Breast epithelium (tissue), 4 donors: ENCODE measurements around the gene FGF2. TPM values are rescaled to one million over a fixed set of nuclear protein-coding genes. Genes with fewer than 3 reads are reported as not detected.
"Not testable (repeated sequence)": the region's sequence is repeated elsewhere in the genome, so short reads cannot be mapped to it uniquely, and the experiment has no call there.

ENCODE experiments used
- DNase-seq, 2 donors: peaks; one replicate each; pipeline ENCODE4 v3.0.0-alpha.2; 2019; ENCODE audit warnings: low spot score in 2 of 2
- H3K27ac ChIP-seq, 2 donors: fragments of 200-600 bp; sonication (generic) in 1 of 2; one replicate each; pipeline ENCODE4 v1.5.1; 2016 to 2019; ENCODE audit warnings: mild to moderate bottlenecking in 1 of 2
- H3K27me3 ChIP-seq, 2 donors: fragments of 200-600 bp; sonication (generic) in 1 of 2; one replicate each; pipeline versions ENCODE4 v1.5.1 to v1.6.0; 2017 to 2019; ENCODE audit warnings: control low read depth in 1 of 2, mild to moderate bottlenecking in 1 of 2
- H3K36me3 ChIP-seq: fragments of 200-600 bp; one replicate; pipeline ENCODE4 v1.5.1; 2019
- H3K4me1 ChIP-seq, 2 donors: fragments of 200-600 bp; sonication (generic); one replicate each; pipeline ENCODE4 v1.5.1; 2016 to 2019; ENCODE audit warnings: control low read depth in 1 of 2
- H3K4me3 ChIP-seq, 3 donors: fragments of 200-600 bp; sonication (generic); 1 replicate in 2 of 3; 2 replicates in 1 of 3; pipeline ENCODE4 v1.5.1; 2016 to 2019; ENCODE audit warnings: mild to moderate bottlenecking in 3 of 3, moderate library complexity in 2 of 3
- H3K9me3 ChIP-seq, 2 donors: fragments of 200-600 bp; sonication (generic) in 1 of 2; one replicate each; pipeline ENCODE4 v1.5.1; 2016 to 2019; ENCODE audit warnings: control low read depth in 1 of 2
- POLR2A ChIP-seq: fragments of 450-650 bp; IDR thresholded peaks from one replicate; pipeline ENCODE4 v1.6.1; 2016; ENCODE audit warnings: antibody characterized with exemption, mild to moderate bottlenecking, moderate library complexity
- POLR2AphosphoS5 ChIP-seq, 3 donors: sonication (generic); formaldehyde crosslinking; IDR thresholded peaks; one replicate each; pipeline ENCODE4 v1.6.1; 2017; ENCODE audit warnings: antibody characterized with exemption in 3 of 3
- intact Hi-C: fragments of 100-400 bp; cut with DNase I; formaldehyde crosslinking; loops from one replicate; pipeline ENCODE4 v1.15.1; 2023; ENCODE audit warnings: low total_unique reads
- total RNA-seq, 3 donors: library from RNA; depleted of rRNA; stranded (reverse); fragments of >200 nt; gene quantifications; one replicate each; pipeline ENCODE4 v1.1.0, GENCODE V29; 2016
- TF ChIP-seq, protein P1 (sequence below), 3 donors: fragments of 450-650 bp; IDR thresholded peaks; one replicate each; pipeline ENCODE4 v1.5.1; 2016 to 2017; ENCODE audit warnings: antibody characterized with exemption in 3 of 3, mild to moderate bottlenecking in 3 of 3, moderate library complexity in 3 of 3

Gene FGF2
- total RNA-seq, 3 donors from 2014 or later: 21.6 to 53.6 (median 33.0) TPM

DNA sequence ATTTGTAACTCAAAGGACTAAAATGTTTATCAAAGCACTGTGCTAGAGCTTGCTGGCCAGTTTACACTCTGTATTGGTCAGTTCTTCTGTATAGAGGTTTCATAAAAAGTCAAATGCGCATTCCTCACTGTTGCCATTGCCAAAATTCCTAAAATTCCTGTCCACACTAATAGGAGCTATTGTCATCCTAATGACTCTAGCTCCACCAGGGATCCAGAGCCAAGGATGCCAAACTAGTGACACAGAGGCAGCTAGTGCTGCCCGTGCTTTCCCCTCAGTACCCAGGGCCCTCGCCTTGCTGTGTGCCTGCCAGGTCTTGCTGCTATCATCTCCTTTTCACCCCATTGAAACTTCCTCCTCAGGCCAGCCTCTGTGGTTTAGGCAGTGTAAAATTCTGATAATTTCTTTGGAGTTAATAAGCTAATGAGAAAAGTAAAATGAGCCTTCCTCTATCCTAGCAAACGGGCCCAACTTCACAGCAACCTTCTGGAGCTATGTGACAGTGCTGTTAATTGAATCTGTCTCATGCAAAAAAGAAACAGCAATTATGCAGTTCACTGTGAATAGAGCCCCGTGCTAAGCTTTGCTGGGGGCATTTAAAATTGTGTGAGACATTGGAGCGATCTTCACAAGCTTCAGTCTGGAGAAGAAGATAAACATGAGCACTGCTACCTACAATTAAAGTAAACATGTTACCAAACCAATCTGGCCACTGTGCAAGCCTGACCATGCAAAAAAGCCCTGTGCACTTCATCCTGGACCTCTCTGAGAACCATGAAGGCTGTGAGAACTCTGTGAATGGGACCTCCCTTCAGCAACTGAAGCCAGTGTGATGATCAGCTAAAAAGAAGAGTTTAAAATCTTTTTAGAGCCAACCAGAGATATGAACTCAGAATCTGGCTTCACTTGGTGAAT lies 43.1 kb upstream of the FGF2 start:
- H3K4me1 ChIP-seq: no peaks in the 10 kb centered on the region
- no peaks in the 10 kb centered on the region for H3K27me3 ChIP-seq
- H3K36me3 ChIP-seq: no peaks in the 10 kb centered on the region
- H3K9me3 ChIP-seq: no peaks in the 10 kb centered on the region
- DNase-seq: peak in 1 of 2 donors; percentile 89
- H3K27ac ChIP-seq: peak overlapping the region; percentile 61 to 67
- TF ChIP-seq POLR2AphosphoS5 (IDR thresholded peaks at IDR 0.05) (peak in 2 of 3 donors; percentile 32 to 68), POLR2A (no peak)
- TF ChIP-seq, protein P1, sequence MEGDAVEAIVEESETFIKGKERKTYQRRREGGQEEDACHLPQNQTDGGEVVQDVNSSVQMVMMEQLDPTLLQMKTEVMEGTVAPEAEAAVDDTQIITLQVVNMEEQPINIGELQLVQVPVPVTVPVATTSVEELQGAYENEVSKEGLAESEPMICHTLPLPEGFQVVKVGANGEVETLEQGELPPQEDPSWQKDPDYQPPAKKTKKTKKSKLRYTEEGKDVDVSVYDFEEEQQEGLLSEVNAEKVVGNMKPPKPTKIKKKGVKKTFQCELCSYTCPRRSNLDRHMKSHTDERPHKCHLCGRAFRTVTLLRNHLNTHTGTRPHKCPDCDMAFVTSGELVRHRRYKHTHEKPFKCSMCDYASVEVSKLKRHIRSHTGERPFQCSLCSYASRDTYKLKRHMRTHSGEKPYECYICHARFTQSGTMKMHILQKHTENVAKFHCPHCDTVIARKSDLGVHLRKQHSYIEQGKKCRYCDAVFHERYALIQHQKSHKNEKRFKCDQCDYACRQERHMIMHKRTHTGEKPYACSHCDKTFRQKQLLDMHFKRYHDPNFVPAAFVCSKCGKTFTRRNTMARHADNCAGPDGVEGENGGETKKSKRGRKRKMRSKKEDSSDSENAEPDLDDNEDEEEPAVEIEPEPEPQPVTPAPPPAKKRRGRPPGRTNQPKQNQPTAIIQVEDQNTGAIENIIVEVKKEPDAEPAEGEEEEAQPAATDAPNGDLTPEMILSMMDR (IDR thresholded peaks at IDR 0.05): no peak
- H3K4me3 ChIP-seq: peak overlapping the region in 1 of 3 donors; percentile 11
- intact Hi-C loops: no loop called here

DNA sequence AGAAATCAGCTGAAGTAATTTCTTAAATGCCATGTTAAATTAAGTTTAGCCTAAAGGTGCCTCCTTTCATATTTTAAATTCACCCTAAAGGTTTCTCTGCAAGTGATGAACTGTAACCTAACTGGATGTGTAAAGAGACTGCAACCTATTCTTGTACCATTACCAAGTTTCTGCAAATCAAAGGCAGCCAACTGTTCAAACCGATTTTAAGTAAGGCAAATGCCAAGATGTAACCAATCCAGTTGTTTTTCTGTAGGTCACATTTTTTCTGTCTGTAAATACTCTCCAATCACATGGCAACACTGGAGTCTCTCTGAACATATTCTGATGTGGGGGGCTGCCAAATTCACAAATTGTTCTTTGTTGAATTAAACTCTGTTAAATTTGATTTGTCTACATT lies 42.4 kb upstream of the FGF2 start:
- intact Hi-C loops: no loop called here
- no peak overlapping the region for H3K4me3 ChIP-seq
- peak overlapping the region; percentile 61 to 67 for H3K27ac ChIP-seq
- H3K4me1 ChIP-seq: no peaks in the 10 kb centered on the region
- no peak for DNase-seq
- TF ChIP-seq, protein P1 (IDR thresholded peaks at IDR 0.05): no peak
- no peak for TF ChIP-seq POLR2A
- no peak for TF ChIP-seq POLR2AphosphoS5 (IDR thresholded peaks at IDR 0.05)
- no peaks in the 10 kb centered on the region for H3K9me3 ChIP-seq
- no peaks in the 10 kb centered on the region for H3K27me3 ChIP-seq
- H3K36me3 ChIP-seq: no peaks in the 10 kb centered on the region

DNA sequence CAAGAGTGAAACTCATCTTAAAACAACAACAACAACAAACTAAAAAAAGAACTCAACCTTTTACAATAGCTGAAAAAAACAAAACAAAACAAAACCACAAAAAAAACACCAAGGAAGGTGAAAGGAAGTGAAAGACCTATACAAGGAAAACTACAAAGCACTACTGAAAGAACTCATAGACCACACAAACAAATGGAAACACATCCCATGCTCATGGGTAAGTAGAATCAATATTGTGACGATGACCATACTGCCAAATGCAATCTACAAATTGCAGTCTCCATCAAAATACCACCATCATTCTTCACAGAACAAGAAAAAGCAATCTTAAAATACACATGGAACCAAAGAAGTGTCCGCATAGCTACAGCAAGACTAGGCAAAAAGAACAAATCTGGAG lies 41.5 kb upstream of the FGF2 start:
- H3K4me3 ChIP-seq: no peak overlapping the region
- intact Hi-C loops: no loop called here
- H3K9me3 ChIP-seq: no peaks in the 10 kb centered on the region
- no peak for TF ChIP-seq POLR2AphosphoS5 (IDR thresholded peaks at IDR 0.05)
- no peak for TF ChIP-seq POLR2A
- TF ChIP-seq, protein P1 (IDR thresholded peaks at IDR 0.05): no peak
- H3K27me3 ChIP-seq: no peaks in the 10 kb centered on the region
- no peak overlapping the region for H3K27ac ChIP-seq
- no peaks in the 10 kb centered on the region for H3K36me3 ChIP-seq
- no peak for DNase-seq
- H3K4me1 ChIP-seq: no peaks in the 10 kb centered on the region

GRCh38 chr4:122786296-122786695 lies 40.3 kb upstream of the FGF2 start:
- H3K27ac ChIP-seq, intact Hi-C loops, H3K9me3 ChIP-seq, H3K4me1 ChIP-seq, H3K36me3 ChIP-seq, DNase-seq, H3K4me3 ChIP-seq, H3K27me3 ChIP-seq: not testable (repeated sequence)

GRCh38 chr4:122786920-122787319 lies 39.7 kb upstream of the FGF2 start:
- H3K27ac ChIP-seq: peak overlapping the region in 1 of 2 donors; percentile 66
- intact Hi-C loops, H3K4me1 ChIP-seq, H3K9me3 ChIP-seq, H3K27me3 ChIP-seq, H3K36me3 ChIP-seq, H3K4me3 ChIP-seq, DNase-seq: not testable (repeated sequence)

- Histone ChIP-seq H3K27ac (peak overlapping the region; percentile 45 to 66), H3K9me3 (no peaks in the 10 kb centered on the region), H3K27me3 (no peaks in the 10 kb centered on the region), H3K4me1 (no peaks in the 10 kb centered on the region), H3K4me3 (no peak overlapping the region), H3K36me3 (no peaks in the 10 kb centered on the region)
- intact Hi-C loops: no loop called here
- no peak for DNase-seq
- TF ChIP-seq, protein P1 (IDR thresholded peaks at IDR 0.05): no peak
- no peak for TF ChIP-seq POLR2AphosphoS5 (IDR thresholded peaks at IDR 0.05)
- no peak for TF ChIP-seq POLR2A
These were observed 38.7 kb upstream of the FGF2 start for GRCh38 chr4:122787940-122788339.
